Hepatocyte (in vitro differentiated cells): ENCODE measurements around the gene CRTC2. TPM values are rescaled to one million over a fixed set of nuclear protein-coding genes. Genes with fewer than 3 reads are reported as not detected.

Source experiments
- DNase-seq: peaks from one replicate; pipeline ENCODE4 v3.0.0-alpha.2; 2016; ENCODE audit warnings: low spot score
- H2AFZ ChIP-seq: fragments of 200-600 bp; sonication (generic); 2 replicates; pipeline ENCODE4 v1.6.0; 2016; ENCODE audit warnings: antibody characterized with exemption, mild to moderate bottlenecking
- H3K27ac ChIP-seq: fragments of 200-600 bp; sonication (generic); 2 replicates; pipeline ENCODE4 v1.5.1; 2016; ENCODE audit warnings: mild to moderate bottlenecking
- H3K27me3 ChIP-seq: fragments of 200-600 bp; sonication (generic); 2 replicates; pipeline ENCODE4 v1.6.1; 2016
- H3K36me3 ChIP-seq: fragments of 200-600 bp; sonication (generic); replicated peaks from 2 replicates; pipeline ENCODE4 v1.5.1; 2016; ENCODE audit warnings: low read depth; ENCODE audit not compliant: insufficient read depth
- H3K4me1 ChIP-seq: fragments of 200-600 bp; sonication (generic); 2 replicates; pipeline ENCODE4 v1.5.1; 2016; ENCODE audit warnings: mild to moderate bottlenecking, moderate library complexity; ENCODE audit not compliant: insufficient read depth
- H3K4me2 ChIP-seq: fragments of 200-600 bp; sonication (generic); 2 replicates; pipeline ENCODE4 v1.6.0; 2016
- H3K4me3 ChIP-seq: fragments of 200-600 bp; sonication (generic); 2 replicates; pipeline ENCODE4 v1.5.1; 2016; ENCODE audit warnings: mild to moderate bottlenecking
- H3K79me2 ChIP-seq: fragments of 200-600 bp; sonication (generic); 2 replicates; pipeline ENCODE4 v1.6.0; 2017; ENCODE audit warnings: mild to moderate bottlenecking
- H3K9me2 ChIP-seq: fragments of 200-600 bp; sonication (generic); replicated peaks from 2 replicates; pipeline ENCODE4 v1.6.0; 2017; ENCODE audit warnings: mild to moderate bottlenecking; ENCODE audit not compliant: insufficient read depth
- H3K9me3 ChIP-seq: fragments of 200-600 bp; sonication (generic); 2 replicates; pipeline ENCODE4 v1.5.1; 2016; ENCODE audit warnings: low read depth, mild to moderate bottlenecking
- H4K20me1 ChIP-seq: fragments of 200-600 bp; sonication (generic); 2 replicates; pipeline ENCODE4 v1.6.0; 2016; ENCODE audit warnings: mild to moderate bottlenecking; ENCODE audit not compliant: insufficient read depth, poor library complexity, severe bottlenecking
- EZH2 ChIP-seq: fragments of 200-600 bp; sonication (generic); IDR thresholded peaks from 2 replicates; pipeline ENCODE4 v1.6.1; 2016; ENCODE audit warnings: antibody characterized with exemption, mild to moderate bottlenecking, borderline replicate concordance
- EZH2phosphoT487 ChIP-seq: fragments of 200-600 bp; sonication (generic); IDR thresholded peaks from one replicate; pipeline ENCODE4 v1.6.1; 2018; ENCODE audit warnings: antibody characterized with exemption, mild to moderate bottlenecking, low read depth, moderate library complexity; ENCODE audit not compliant: unreplicated experiment, severe bottlenecking
- WGBS: methylation state at CpG from one replicate; pipeline ENCODE4 v1.1.6; 2016; ENCODE audit warnings: low lambda C conversion rate; ENCODE audit errors: missing lambda C conversion rate; 5-methylcytosine and 5-hydroxymethylcytosine counted together
- polyA plus RNA-seq: library from polyadenylated mRNA; unstranded; fragments of >200 nt; fragmentation: Nextera tagmentation; extraction: Ambion mirVana; gene quantifications from 2 replicates; pipeline ENCODE4 v1.2.1, GENCODE V29; 2016
- total RNA-seq: library from RNA; depleted of rRNA; stranded (reverse); fragments of >200 nt; gene quantifications from 2 replicates; pipeline ENCODE4 v1.2.3, GENCODE V29; 2014
- TF ChIP-seq, protein P1 (sequence below): fragments of 200-600 bp; sonication (generic); IDR thresholded peaks from 2 replicates; pipeline ENCODE4 v1.5.1; 2016; ENCODE audit warnings: antibody characterized with exemption, mild to moderate bottlenecking; ENCODE audit not compliant: poor library complexity

Gene CRTC2
- total and polyA plus RNA-seq, 2 experiments from 2014 or later, result 10.5 to 28.0 TPM

DNA sequence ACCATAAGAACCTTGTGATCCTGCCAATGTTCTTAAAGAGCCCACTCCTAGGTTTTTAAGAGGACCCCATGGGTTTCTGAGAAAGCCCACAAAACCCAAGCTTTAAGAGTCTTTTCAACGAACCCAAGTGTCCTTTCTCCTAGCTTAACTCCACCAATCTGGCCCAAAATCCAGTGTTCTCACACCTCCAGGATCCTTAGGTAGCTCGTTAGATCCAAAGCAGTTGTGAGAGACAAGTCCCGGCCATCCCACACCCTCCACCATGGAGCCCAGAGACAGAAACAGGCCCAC, 13.6 kb downstream of the CRTC2 start:
- Histone ChIP-seq H3K4me1 (peaks cover 7% of the 10 kb centered on the region), H3K9me3 (no peaks in the 10 kb centered on the region), H3K36me3 (no peaks in the 10 kb centered on the region), H3K4me3 (no peak overlapping the region), H3K27me3 (no peaks in the 10 kb centered on the region), H4K20me1 (peaks cover 3% of the 10 kb centered on the region), H2AFZ (no peak overlapping the region), H3K4me2 (peak overlapping the region; percentile 92), H3K9me2 (no peaks in the 10 kb centered on the region), H3K79me2 (peaks cover 27% of the 10 kb centered on the region), H3K27ac (peak overlapping the region; percentile 97)
- DNase-seq, result no peak
- TF ChIP-seq EZH2phosphoT487, result no peak
- no peak for TF ChIP-seq EZH2
- TF ChIP-seq, protein P1, sequence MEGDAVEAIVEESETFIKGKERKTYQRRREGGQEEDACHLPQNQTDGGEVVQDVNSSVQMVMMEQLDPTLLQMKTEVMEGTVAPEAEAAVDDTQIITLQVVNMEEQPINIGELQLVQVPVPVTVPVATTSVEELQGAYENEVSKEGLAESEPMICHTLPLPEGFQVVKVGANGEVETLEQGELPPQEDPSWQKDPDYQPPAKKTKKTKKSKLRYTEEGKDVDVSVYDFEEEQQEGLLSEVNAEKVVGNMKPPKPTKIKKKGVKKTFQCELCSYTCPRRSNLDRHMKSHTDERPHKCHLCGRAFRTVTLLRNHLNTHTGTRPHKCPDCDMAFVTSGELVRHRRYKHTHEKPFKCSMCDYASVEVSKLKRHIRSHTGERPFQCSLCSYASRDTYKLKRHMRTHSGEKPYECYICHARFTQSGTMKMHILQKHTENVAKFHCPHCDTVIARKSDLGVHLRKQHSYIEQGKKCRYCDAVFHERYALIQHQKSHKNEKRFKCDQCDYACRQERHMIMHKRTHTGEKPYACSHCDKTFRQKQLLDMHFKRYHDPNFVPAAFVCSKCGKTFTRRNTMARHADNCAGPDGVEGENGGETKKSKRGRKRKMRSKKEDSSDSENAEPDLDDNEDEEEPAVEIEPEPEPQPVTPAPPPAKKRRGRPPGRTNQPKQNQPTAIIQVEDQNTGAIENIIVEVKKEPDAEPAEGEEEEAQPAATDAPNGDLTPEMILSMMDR, result no peak
- 90% methylated on average over 3 of the region's 3 CpGs for WGBS

DNA sequence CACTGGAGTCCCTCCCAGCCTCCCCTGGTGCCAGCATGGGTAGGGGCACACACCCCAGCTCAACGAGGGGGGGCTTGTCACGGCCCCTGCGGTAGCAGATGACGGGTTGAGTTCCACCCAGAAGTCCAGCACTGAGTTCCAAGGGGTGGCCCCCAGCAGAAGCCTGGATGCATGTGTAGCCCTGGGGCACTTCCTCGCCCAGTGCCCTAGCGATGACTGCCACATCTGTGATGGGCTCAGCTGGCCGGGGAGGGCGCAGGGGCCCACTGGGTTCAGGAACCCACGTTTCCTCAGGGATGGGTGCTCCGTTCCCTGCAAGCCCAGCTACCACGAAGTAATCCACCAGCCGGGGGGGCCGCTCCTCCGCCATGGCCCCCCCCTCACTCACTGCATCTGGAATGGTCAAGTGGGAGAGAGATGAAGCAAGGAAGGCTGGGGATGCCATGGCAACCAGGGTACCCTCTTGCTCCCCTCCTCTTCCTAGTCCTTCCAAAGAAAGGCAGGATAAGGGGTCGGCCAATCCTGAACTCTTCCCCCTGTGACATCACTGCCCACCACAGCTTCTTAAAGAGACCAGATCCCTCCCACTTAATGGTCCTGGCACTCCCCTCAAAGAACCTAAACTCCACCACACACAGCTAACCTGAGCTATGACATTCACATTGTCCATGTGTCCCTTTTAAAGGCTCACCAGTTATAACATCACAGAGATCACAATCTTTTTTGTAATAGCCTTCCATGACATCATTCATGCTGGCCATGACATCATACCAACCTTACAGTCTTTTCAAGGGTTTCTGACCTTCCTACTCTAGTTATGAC, 14.2 kb downstream of the CRTC2 start:
- peaks cover 7% of the 10 kb centered on the region for H3K4me1 ChIP-seq
- peaks cover 27% of the 10 kb centered on the region for H3K79me2 ChIP-seq
- DNase-seq, result no peak
- H3K4me3 ChIP-seq, result no peak overlapping the region
- no peak overlapping the region for H3K27ac ChIP-seq
- no peaks in the 10 kb centered on the region for H3K9me3 ChIP-seq
- H4K20me1 ChIP-seq, result peaks cover 3% of the 10 kb centered on the region
- H3K36me3 ChIP-seq, result no peaks in the 10 kb centered on the region
- no peaks in the 10 kb centered on the region for H3K9me2 ChIP-seq
- H3K27me3 ChIP-seq, result no peaks in the 10 kb centered on the region
- 94% methylated on average over 15 of the region's 15 CpGs for WGBS
- no peak overlapping the region for H2AFZ ChIP-seq
- H3K4me2 ChIP-seq, result peak overlapping the region; percentile 92
- TF ChIP-seq EZH2, result no peak
- TF ChIP-seq, protein P1, result no peak
- TF ChIP-seq EZH2phosphoT487, result no peak

DNA sequence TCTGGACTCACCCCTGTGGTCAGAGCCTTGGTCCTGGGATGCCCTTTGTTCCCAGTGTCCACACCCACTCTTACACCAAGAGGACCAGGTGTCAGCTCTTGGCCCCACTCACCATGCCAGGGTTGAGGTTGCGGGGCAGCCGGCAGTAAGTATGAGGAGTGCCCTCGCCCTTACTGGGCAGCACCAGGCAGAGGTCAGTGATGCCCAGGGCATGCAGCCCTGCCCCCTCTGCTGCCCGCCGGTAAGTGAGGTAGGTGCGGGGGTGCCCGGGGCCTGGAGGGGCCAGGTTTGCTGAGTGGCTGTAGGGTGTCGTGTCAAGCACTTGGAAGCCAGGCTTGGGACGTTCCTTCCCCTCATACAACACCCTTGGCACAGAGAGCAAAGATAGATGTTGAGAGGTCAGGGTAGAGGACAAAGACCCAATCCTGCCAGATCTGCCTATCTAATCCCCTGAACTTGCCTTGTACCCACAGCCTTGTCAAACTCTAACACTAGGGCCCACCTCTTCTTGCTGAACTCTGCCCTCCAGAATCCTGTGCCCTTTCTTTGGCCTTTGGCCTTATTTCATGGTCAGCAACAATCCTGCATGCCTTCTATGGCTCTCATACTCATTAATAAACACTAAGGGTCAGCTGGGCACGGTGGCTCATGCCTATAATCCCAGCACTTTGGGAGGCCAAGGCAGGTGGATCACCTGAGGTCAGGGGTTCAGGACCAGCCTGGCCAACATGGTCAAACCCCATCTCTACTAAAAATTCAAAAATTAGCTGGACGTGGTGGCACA, 15.5 kb downstream of the CRTC2 start:
- Histone ChIP-seq H4K20me1 (peaks cover 3% of the 10 kb centered on the region), H3K79me2 (peaks cover 27% of the 10 kb centered on the region), H3K9me2 (no peaks in the 10 kb centered on the region), H3K4me1 (peaks cover 7% of the 10 kb centered on the region), H3K9me3 (no peaks in the 10 kb centered on the region), H2AFZ (no peak overlapping the region), H3K27ac (no peak overlapping the region), H3K4me2 (no peak overlapping the region), H3K27me3 (no peaks in the 10 kb centered on the region), H3K36me3 (no peaks in the 10 kb centered on the region), H3K4me3 (no peak overlapping the region)
- DNase-seq, result no peak
- TF ChIP-seq EZH2 (no peak), EZH2phosphoT487 (no peak)
- TF ChIP-seq, protein P1, result no peak
- 95% methylated on average over 10 of the region's 11 CpGs for WGBS
